NOMO-1 (cell line): ENCODE measurements around the gene EPRS1.
"Not testable (repeated sequence)": the region's sequence is repeated elsewhere in the genome, so short reads cannot be mapped to it uniquely, and the experiment has no call there.

Source experiments
- DNase-seq, 2 experiments: peaks; one replicate each; lab custom pipeline; 2025; ENCODE audit not compliant: unreplicated experiment in 2 of 2; lab: John Stamatoyannopoulos, UW

Gene EPRS1

DNA sequence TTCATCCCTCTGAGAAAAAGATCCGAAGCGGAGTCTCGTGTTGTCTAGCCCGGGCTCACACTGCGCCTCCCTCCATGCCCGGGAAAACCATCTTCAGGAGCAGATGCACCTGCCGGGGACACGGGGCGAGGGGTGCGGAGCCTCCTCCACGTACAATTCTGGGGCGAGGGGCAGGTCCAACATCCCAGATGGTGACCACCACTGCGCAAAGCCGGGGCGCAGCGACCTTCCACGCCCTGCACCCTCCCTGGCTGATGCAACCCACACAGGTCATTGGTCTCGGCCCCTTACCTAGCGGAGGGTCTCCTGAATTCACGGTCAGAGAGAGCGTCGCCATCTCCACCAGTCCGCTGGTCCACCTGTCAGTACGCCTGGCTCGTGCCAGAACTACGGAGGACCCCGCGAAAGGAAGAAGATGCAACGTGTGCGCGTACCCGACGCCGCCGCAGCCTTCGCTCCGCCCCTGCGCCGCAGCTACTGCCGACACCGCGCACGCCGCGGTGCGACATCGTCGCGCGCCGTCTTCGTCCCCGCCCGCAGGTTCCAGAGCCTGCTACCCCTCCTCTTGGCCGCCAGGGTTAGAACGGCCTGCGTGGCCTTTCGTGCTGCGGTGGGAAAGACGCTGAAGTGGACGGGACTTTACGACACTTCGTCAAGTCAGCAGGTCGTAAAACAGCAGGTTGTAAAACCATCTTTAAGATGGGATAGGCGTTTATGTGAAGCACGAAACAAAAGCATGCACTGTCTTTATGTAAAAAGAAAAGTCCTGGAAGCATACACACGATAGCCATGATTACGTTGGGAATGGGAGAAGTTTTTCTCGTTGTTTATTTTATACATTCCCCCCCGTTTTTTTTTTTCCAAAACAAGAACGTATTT lies at the start of gene EPRS1:
TSS of gene EPRS1 (minus strand) at position 454 of the 879 bp plus-strand sequence. CDS start at position 337, 117 bp downstream.
- DNase-seq = peak; percentile 96 to 97

DNA sequence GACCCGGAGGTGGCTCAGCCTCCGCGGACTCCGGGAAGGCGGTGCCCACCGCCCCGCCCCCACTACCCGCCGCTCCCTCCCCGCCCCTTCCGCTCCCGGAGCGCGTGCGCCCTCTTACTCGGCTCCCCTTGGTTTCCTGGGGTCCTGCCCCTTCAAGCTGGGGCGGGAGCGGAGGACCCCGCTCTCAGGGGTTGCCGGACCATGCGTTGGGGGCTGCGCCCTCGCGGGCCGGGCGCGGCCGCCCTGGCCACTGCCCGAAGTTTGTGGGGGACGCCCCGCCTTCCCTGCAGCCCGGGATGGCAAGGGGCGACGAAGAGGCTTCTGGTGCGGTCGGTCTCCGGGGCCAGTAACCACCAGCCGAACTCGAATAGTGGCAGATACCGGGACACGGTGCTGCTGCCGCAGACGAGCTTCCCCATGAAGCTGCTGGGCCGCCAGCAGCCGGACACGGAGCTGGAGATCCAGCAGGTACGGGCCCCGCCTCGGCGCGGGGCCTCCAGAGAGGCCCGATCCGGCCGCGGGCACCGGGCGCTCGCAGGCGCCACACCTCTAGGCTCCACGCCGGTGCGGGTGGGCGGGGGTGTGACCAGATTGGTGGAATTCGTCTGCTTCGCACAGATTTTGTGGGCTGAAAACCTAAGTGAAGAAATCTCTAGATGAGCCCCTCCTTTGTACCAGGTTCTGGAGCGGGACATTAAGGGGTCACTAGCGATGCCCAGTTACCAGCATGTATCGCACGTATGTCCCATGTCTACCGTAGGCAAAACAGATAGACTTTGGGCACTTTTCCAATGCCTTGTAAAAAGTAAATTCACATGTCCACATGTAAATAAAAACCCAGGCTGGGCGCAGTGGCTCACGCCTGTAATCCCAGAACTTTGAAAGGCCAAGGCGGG lies 48.0 kb upstream of the EPRS1 start, which contains the start of gene IARS2:
TSS of gene IARS2 (plus strand) at position 117 of the 896 bp plus-strand sequence. CDS start at position 202, 85 bp downstream.
- peak; percentile 57 to 83 for DNase-seq

DNA sequence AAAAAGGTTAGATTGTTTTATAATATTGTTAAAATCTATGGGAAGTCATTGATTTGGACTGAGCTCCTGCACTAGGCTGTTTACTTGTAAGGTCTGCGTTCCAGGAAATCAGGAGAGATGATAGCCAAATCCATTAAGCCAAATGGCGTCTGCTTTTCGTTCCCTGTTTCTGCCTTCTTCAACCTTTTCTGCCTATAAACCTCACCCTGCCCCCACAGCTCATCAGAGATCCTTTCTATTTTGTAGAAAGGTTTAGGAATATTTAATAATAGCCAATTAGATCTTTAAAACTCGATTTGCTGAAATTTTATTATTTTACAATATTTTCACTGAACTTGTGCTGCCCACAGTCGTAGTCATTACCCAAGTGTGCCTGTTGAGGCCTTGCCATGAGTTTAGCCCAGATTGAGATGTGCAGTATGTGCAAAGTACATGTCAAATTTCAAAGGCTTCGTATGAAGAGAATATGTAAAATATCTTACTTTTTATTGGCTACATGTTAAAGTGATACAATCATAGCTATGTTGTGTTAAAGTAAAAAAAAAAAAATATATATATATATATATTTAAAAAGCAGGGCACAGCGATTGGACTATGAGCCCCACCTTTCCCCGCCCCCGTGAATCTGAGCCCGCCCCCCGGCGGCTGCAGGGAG lies 47.2 kb upstream of the EPRS1 start:
- DNase-seq = peak; percentile 56 to 65

DNA sequence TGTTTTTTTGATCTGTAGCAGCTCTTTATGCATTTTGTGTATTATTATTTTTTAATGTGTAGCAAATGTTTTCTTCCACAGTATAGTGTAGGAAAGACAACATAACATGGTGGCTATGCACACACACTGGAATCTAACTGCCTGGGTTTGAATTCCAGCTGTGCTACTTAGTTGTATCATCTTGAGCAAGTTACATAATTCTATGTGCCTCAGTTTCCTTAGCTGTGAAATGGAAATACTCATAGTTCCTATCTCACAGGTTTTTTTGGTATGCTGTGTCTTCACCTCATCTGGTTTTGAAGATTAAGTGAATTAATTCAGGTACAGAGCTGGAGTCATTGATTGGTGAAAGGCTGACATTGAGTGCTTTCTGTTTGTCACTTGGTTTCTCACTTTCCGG lies 46.4 kb upstream of the EPRS1 start:
- DNase-seq = no peak

DNA sequence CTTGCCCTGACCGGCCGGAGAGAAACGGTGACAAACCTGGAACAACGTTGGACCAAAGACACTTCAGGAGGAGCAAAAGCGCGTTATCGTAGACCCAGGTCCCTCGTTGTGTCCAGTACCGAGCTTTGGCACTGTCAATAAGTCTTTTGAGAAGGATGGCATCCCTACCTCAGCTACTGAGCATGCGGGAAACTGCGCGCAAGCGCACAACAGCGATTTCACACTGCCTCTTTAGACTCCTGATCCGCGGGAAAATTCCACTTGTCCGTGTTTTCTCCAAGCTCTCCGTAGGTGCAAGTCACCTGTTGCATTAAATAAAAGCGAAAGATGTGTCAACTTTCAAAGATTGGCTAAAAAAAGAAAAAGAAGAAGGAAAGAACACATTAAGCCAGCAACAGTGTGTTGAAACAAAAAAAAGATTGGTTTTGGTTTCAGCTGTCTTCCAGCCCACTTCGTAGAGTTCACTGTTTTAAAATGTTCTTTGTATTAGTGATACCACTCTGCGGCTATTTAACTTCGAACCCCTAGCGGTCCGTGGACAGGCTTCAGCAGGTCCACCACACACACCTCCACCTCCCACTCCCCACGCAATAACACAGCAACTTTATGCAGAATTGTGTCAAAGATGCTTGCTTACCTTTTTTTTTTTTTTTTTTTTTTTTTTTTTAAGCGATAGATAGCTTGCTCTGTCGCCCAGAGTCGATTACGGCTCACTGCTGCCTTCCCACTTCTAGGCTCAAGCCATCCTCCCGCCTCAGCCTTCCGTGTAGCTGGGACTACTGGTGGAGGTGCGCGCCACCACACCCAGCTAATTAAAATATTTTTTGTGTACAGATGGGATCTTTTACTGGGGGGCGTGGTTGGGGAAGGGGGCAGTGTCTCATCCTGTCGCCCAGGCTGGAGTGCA lies 43.6 kb upstream of the EPRS1 start, which contains the start of gene BPNT1:
TSS of gene BPNT1 (minus strand) at position 139 of the 907 bp plus-strand sequence. CDS start 9,942 bp downstream, outside the sequence.
- DNase-seq = peak; percentile 88 to 92

DNA sequence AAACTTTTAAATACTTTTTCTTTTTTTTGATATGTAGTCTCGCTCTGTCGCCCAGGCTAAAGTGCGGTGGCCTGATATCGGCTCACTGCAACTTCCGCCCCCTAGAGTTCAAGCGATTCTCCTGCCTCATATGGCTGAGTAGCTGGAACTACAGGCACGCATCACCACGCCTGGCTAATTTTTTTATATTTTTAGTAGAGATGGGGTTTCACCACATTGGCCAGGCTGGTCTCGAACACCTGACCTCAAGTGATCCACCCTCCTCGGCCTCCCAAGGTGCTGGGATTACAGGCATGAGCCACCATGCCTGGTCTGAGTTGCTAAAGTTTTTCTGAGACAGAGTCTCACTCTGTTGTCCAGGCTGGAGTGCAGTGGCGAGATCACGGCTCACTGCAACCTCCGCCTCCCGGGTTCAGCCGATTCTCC lies 40.0 kb upstream of the EPRS1 start:
- not testable (repeated sequence) for DNase-seq

DNA sequence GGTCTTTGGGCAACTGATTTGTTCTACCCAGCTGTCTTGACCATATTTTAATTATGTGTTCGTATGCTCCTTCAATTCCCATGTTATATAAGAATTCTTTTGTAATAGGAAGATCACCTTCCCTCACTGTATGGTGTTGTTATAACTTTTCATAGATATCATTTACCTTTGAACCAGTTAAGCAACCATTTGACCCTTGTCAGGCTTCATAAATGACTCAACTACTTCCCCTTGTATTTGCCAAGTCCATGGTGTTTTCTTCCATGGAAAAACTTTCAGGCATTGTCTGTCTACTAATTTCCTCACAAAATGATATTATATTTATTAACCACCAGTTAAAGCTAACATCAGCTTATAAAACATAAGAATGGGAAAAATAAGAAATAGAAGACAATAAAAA lies 38.2 kb upstream of the EPRS1 start:
- no peak for DNase-seq

DNA sequence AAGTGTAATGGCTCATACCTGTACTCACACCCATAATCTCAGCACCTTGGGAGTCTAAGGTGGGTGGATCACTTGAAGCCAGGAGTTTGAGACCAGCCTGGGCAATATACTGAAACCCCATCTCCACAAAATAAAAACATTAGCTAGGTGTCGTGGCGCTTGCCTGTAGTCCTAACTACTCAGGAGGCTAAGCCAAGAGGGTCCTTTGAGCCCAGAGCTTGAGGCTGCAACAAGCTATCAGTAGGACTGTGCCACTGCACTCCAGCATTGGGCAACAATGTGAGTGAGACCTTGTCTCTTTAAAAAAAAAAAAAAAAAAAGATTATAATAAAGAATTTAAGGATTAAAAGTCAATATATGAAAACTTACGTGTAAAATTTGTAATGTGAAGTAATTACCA lies 31.6 kb upstream of the EPRS1 start:
- DNase-seq = peak in 1 of 2 experiments; percentile 11

DNA sequence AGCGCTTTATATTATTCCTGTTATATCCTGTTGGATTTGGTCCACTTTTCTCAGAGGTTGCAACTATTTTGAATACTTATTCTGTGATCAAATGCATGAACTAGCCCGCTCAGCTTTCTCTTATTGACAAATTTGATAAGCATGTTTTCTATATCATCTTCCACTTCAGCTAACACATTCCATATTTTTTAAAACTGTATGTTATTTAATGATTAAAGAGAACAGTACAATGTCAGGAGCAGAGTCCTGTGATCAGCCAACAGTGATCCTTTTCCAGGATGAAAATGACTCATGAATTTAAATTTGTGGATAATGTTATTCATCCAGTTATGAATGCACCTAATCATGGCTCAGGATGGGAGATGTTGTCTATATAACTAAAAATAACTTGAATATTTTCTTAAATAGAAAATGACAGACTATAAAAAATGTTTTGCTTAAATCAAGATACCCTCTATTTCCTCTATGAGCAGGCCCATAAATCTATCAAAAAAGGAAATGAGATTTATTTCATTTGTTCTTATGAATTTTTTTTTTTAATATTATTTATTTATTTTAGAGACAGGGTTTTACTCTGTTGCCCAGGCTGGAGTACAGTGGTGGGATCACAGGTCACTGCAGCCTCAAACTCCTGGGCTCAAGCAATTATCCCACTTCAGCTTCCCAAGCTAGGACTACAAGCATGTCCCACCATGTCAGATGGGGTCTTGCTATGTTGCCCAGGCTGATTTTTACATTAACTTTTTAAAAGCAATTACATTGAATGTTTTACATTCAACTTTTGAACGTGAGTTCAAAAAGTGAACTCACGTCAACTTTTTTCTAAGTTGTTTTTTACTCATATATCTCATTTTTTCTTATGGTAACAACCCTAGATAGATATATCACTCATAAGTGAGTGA lies 30.8 kb upstream of the EPRS1 start:
- no peak for DNase-seq

DNA sequence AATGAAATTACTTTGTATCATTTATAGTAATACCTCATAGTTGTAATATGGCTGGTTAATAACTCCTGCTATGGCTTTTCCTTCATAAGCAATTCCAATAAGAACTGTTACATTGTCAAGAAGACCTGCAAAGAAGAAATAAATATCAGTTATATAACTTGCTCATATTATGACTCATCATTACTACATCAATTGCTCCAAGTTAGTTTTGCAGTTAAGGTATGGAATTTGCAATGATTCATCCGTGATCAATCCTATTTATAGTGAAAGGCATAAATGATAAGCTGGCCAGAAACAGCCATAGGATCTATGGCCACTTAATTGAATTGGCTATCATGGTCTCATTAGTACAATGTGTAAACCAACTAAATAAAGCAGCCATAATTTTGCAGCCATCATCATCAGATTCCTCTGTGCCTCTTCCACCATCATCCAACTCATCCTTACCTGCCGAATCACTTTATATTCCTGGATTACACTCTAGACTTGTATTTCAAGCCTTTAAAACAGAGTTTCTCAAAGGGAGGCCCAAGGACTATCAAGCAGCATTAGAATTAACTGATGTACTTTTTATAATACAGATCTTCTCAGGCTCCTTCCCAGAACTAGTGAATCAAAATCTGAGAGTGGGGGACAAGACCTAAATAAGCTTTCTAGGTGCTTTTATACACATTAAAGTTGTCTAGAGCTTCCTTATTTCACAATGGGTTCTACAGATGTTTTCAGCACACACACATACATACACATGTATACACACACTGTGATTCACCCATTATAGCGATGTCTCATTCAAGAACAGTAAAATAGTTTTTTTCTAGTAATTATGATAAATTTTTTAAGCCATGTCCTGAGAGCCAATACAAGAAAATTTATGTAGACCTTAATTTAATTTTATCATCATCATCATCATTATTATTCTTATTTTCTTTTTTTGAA lies 21.2 kb upstream of the EPRS1 start:
- no peak for DNase-seq

DNA sequence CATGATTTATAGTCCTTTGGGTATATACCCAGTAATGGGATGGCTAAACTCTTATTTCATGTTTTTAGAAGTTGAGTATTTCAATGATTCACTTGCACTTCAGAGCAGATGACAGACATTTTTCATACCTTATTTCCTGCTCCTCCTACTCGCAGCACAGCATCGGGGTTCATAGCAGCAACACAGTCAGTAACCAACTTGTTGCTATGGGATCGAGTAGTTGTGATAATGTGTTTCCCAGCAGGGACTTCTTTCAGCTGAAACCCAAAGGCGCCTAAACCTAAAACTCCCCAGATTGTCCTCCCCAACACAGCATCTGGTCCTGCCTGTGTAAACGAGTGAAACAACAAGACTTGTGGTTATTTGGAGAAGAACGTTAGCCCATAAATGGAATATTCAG lies 16.3 kb upstream of the EPRS1 start:
- DNase-seq = no peak

DNA sequence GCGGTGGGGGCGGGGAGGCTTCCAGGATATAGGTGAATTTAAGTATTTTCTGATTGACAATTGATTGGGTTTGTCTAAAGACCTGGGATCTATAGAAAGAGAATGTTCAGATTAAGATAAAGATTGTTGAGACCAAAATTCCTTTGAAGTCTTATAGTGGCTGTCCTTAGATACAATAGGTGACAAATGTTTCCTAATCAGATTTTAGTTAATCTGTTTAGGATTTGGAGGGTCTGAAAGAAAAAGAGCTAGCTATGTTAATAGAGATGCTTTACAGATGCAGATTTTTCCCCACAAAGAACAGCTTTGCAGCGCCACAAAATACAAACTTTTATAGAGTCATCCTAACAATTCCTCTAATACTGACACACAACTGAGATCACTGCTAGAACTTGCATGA lies 14.6 kb upstream of the EPRS1 start:
- no peak for DNase-seq

DNA sequence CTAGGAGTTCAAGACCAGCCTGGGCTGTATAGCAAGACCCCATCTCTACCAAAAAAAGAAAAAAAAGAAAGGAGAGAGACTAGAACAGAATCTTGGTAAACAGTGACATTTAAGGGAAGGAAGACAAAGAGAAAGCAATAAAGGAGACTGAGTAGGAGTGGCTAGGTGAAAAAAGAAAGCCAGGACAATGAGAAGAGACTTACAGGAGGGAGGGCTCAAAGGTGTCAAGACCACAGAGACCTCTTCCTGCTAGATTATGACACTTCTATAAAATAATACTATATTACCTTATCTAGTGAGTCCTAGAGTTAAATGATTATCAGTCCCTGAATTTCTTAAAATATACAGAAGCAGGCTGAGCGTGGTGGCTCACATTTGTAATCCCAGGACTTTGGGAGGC lies 10.1 kb upstream of the EPRS1 start:
- DNase-seq = no peak

DNA sequence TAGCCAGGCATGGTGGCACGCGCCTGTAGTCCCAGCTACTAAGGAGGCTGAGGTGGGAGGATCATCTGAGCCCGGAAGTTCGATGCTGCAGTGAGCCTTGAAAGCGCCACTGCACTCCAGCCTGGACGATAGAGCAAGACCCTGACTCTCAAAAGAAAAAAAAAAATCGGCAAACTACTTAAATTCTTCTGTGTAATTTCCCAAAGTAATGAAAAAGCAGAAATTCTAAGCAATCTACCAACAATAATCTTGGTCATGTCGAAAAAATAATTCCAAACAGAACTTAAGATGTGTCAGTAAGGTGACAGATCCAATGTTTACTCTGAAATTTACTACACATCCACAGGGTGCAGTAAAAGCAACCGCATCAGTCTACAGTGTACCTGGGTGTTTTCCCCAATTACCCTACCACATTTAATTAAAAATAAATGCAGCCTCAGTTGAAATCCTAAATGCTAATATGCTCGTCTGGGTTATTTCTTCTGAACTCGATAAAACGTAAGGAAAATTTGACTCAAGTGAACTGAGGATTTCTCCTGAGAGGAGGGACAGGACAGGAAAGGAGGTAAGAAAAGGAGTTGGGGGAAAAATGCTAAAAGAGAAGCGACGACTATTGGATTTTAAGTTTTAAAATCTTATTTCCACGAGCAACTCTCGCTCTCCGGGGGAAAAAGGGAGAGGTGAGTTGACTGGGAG lies 801 bp downstream of the EPRS1 start:
- no peak for DNase-seq

DNA sequence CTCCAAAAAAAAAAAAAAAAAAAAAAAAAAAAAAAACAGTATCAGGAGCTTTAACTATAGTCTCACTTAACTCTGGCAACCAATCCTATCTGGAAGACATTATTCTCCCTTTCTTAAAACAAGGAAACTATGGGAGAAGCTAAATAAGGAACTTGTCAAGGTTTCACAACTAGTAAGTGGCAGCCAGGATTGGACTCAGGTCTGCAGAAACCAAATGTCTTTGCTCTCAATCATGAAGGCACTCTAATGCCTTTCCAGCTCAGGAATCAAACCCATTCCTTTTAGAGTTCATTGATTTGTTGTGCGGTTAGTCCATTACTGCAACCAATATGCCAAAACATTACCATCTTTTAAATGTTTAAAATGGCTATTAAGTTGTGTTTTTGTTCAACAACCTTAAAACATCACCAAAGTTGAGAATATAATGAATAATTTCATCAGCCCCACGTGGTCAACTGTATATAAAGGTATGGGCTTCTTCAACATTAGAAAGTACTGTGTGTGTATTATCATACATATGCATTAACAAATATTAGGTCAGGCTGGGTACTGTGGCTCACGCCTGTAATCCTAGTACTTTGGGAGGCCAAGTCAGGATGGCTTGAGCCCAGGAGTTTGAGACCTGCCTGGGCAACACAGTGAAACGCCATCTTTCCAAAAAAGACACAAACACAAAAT lies 1.5 kb downstream of the EPRS1 start:
- DNase-seq = peak in 1 of 2 experiments; percentile 35

DNA sequence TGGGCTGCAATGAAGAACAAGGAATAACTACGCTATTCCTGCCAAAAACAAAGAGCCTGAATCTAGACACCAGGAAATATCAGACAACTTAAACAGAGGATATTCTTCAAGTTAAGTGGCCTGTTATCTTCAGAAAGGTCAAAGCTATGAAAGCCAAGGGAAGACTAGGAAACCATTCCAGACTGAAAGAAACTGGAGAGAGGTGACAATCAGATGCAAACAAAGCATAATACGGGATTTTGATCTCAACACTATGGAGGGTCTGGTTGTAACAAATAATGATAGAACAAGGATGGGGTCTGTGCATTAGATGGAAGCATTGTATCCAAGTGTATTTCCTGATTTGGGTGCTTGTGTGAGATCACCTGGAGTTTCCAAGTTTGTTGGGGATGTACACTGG lies 2.7 kb downstream of the EPRS1 start:
- no peak for DNase-seq
